HepG2 (cell line): ENCODE data around the gene RRBP1. TPM values are rescaled to one million over a fixed set of nuclear protein-coding genes. Genes with fewer than 3 reads are reported as not detected.

Experiments
- ATAC-seq: fragments of 200-7000 bp; cut with Tn5 transposase; 3 replicates; pipeline ENCODE4 v1.9.1; 2020; ENCODE audit warnings: mild to moderate bottlenecking, moderate library complexity
- BruUV-seq: library from RNA; stranded (reverse); fragments of 400-500 nt; replicated peaks from 2 replicates; lab custom pipeline; 2021; lab: Mats Ljungman, UMichigan
- CTCF ChIA-PET: fragments of 300-600 bp; formaldehyde crosslinking; extraction: SDS; loops from one replicate; lab custom pipeline; 2021; ENCODE audit warnings: low total read pairs, inconsistent platforms, low intra/inter-chr PET ratio; lab: Yijun Ruan, JAX
- POLR2A ChIA-PET: fragments of 350-600 bp; sonication (Branson Sonifier 250); formaldehyde crosslinking; loops from one replicate; lab custom pipeline; 2020; ENCODE audit warnings: antibody characterized with exemption, inconsistent platforms; lab: Yijun Ruan, JAX
- DNase-seq: peaks from one replicate; pipeline ENCODE4 v3.0.0-alpha.2; 2015; ENCODE audit warnings: low spot score
- FAIRE-seq: peaks from 3 replicates; lab custom pipeline; 2011; peaks lifted over from hg19 to GRCh38; lab: Jason Lieb, UNC
- H2AFZ ChIP-seq: one replicate; pipeline ENCODE4 v1.6.1; 2011; ENCODE audit warnings: low read length, inconsistent platforms
- H3K27ac ChIP-seq: fragments of 300-600 bp; 3 replicates; pipeline ENCODE4 v1.8.0; 2011; ENCODE audit warnings: mixed run types, mild to moderate bottlenecking, mixed read lengths, low read length, inconsistent platforms; ENCODE audit not compliant: insufficient read depth; ENCODE audit errors: extremely low read length
- H3K27me3 ChIP-seq, 2 experiments: fragments of 200-600 bp in 1 of 2; 2 replicates in 1 of 2; 3 replicates in 1 of 2; pipeline versions ENCODE4 v1.6.0 to v1.8.0; 2011; ENCODE audit warnings: low read length in 2 of 2, mild to moderate bottlenecking in 2 of 2, moderate library complexity in 2 of 2, inconsistent platforms in 1 of 2; ENCODE audit not compliant: insufficient read depth in 2 of 2, control insufficient read depth in 1 of 2
- H3K36me3 ChIP-seq, 2 experiments: fragments of 200-600 bp in 1 of 2; replicated peaks in 1 of 2; 2 replicates in 1 of 2; 3 replicates in 1 of 2; pipeline versions ENCODE4 v1.5.1 to v1.8.0; 2011; ENCODE audit warnings: low read length in 2 of 2, inconsistent platforms in 1 of 2; ENCODE audit not compliant: insufficient read depth in 2 of 2, control insufficient read depth in 1 of 2
- H3K4me1 ChIP-seq: 2 replicates; pipeline ENCODE4 v1.5.1; 2012; ENCODE audit warnings: low read length, inconsistent platforms; ENCODE audit not compliant: insufficient read depth
- H3K4me2 ChIP-seq: 2 replicates; pipeline ENCODE4 v1.6.0; 2011; ENCODE audit warnings: low read depth, low read length, inconsistent platforms
- H3K4me3 ChIP-seq, 3 experiments: fragments of 200-600 bp in 1 of 3; sonication (generic), shearing (Covaris generic) in 1 of 3; replicated peaks in 1 of 3; 2 replicates each; pipeline ENCODE4 v1.5.1; 2011 to 2016; ENCODE audit warnings: low read length in 3 of 3, inconsistent platforms in 2 of 3, low read depth in 2 of 3, mild to moderate bottlenecking in 2 of 3, control low read depth in 1 of 3, mixed read lengths in 1 of 3; ENCODE audit not compliant: insufficient read depth in 1 of 3
- H3K79me2 ChIP-seq: one replicate; pipeline ENCODE4 v1.6.1; 2011; ENCODE audit warnings: low read length, inconsistent platforms; ENCODE audit not compliant: insufficient read depth
- H3K9ac ChIP-seq: 2 replicates; pipeline ENCODE4 v1.6.0; 2011; ENCODE audit warnings: mild to moderate bottlenecking, low read depth, low read length, inconsistent platforms; ENCODE audit not compliant: insufficient read depth
- H3K9me3 ChIP-seq: 2 replicates; pipeline ENCODE4 v1.5.1; 2012; ENCODE audit warnings: mild to moderate bottlenecking, low read length
- H4K20me1 ChIP-seq: 2 replicates; pipeline ENCODE4 v1.6.0; 2011; ENCODE audit warnings: inconsistent platforms, mild to moderate bottlenecking, low read length, moderate library complexity; ENCODE audit not compliant: insufficient read depth
- AGO2 ChIP-seq: fragments of 200-400 bp; formaldehyde crosslinking; optimal IDR thresholded peaks from 2 replicates; pipeline ENCODE3; 2017; ENCODE audit warnings: mild to moderate bottlenecking, low read depth, low read length, moderate library complexity
- ASH2L ChIP-seq: fragments of 300-600, 200-600 bp; sonication (generic); IDR thresholded peaks from 2 replicates; pipeline ENCODE4 v1.7.0; 2017; ENCODE audit warnings: low read depth, mild to moderate bottlenecking, moderate library complexity, mixed read lengths, low read length; ENCODE audit not compliant: insufficient read length
- ATF7 ChIP-seq, 2 experiments: fragments of 450-650 bp in 1 of 2; sonication (generic) in 1 of 2; formaldehyde crosslinking in 1 of 2; IDR thresholded peaks; 2 replicates each; pipeline versions ENCODE4 v1.4.0 to v1.6.1; 2016 to 2020; ENCODE audit warnings: antibody characterized with exemption in 1 of 2, mild to moderate bottlenecking in 1 of 2, missing genetic modification reagents in 1 of 2
- HNRNPL ChIP-seq: fragments of 200-400 bp; formaldehyde crosslinking; IDR thresholded peaks from 2 replicates; pipeline ENCODE4 v1.6.1; 2017; ENCODE audit warnings: mild to moderate bottlenecking, low read depth, low read length
- MATR3 ChIP-seq: sonication (generic); formaldehyde crosslinking; IDR thresholded peaks from 2 replicates; pipeline ENCODE4 v1.4.0; 2020; ENCODE audit warnings: missing genetic modification reagents
- MTA1 ChIP-seq: sonication (generic); formaldehyde crosslinking; IDR thresholded peaks from 2 replicates; pipeline ENCODE4 v1.4.0; 2020; ENCODE audit warnings: missing genetic modification reagents, mild to moderate bottlenecking, borderline replicate concordance
- MXD1 ChIP-seq: sonication (generic); formaldehyde crosslinking; IDR thresholded peaks from 2 replicates; pipeline ENCODE4 v1.4.0; 2020; ENCODE audit warnings: mild to moderate bottlenecking, missing genetic modification reagents
- NFAT5 ChIP-seq: sonication (generic); formaldehyde crosslinking; IDR thresholded peaks from 2 replicates; pipeline ENCODE4 v1.4.0; 2020; ENCODE audit warnings: missing genetic modification reagents
- PAF1 ChIP-seq: IDR thresholded peaks from 2 replicates; pipeline ENCODE4 v1.6.1; 2016; ENCODE audit warnings: missing genetic modification reagents, missing compliant biosample characterization
- POLR2AphosphoS2 ChIP-seq: IDR thresholded peaks from 2 replicates; pipeline ENCODE4 v1.6.1; 2011; ENCODE audit warnings: low read depth, low read length, improper control_type of control experiment
- RBM22 ChIP-seq: fragments of 200-400 bp; formaldehyde crosslinking; optimal IDR thresholded peaks from 2 replicates; pipeline ENCODE3; 2017; ENCODE audit warnings: mild to moderate bottlenecking, low read length, moderate library complexity
- XRCC5 ChIP-seq: fragments of 200-400 bp; formaldehyde crosslinking; optimal IDR thresholded peaks from 2 replicates; pipeline ENCODE3; 2017; ENCODE audit warnings: mild to moderate bottlenecking, low read length
- ZNF235 ChIP-seq: sonication (generic); formaldehyde crosslinking; IDR thresholded peaks from 2 replicates; pipeline ENCODE4 v1.8.1; 2023; ENCODE audit warnings: mild to moderate bottlenecking, missing genetic modification reagents, borderline replicate concordance
- ZNF276 ChIP-seq: sonication (generic); formaldehyde crosslinking; IDR thresholded peaks from 2 replicates; pipeline ENCODE4 v1.4.0; 2020; ENCODE audit warnings: mild to moderate bottlenecking, low read depth, missing genetic modification reagents
- ZNF746 ChIP-seq: sonication (generic); formaldehyde crosslinking; IDR thresholded peaks from 2 replicates; pipeline ENCODE4 v1.8.0; 2022; ENCODE audit warnings: mild to moderate bottlenecking, missing genetic modification reagents
- WGBS: methylation state at CpG from one replicate; pipeline ENCODE4 v1.1.6; 2017; ENCODE audit warnings: low lambda C conversion rate; 5-methylcytosine and 5-hydroxymethylcytosine counted together
- in situ Hi-C: cut with HindIII; loops from 2 replicates; pipeline ENCODE4 v1.10.0; 2017; ENCODE audit warnings: low pct_unique_long_range_greater_than_20kb; ENCODE audit not compliant: extremely low pct_ligation_motif_present
- intact Hi-C: fragments of 100-400 bp; cut with micrococcal nuclease; formaldehyde crosslinking; loops from one replicate; pipeline ENCODE4 v1.10.0; 2022; ENCODE audit not compliant: unreplicated experiment
- polyA plus RNA-seq, 8 experiments: library from polyadenylated mRNA; depleted of rRNA in 3 of 8; stranded (reverse) in 7 of 8; unstranded in 1 of 8; fragments of >200 nt; fragmentation: Illumina TruSeq in 4 of 8; extraction: Trizol in 4 of 8; gene quantifications; 2 replicates each; pipeline versions ENCODE4 v1.2.1 to v1.2.3, GENCODE V29; 2011 to 2016; ENCODE audit warnings: low read depth in 4 of 8, missing spikeins in 1 of 8, mixed read lengths in 1 of 8; ENCODE audit not compliant: insufficient read depth in 1 of 8
- total RNA-seq, 5 experiments: library from RNA; depleted of rRNA; stranded (reverse); fragments of >200 nt; fragmentation: Illumina TruSeq; extraction: Trizol; gene quantifications; 2 replicates each; pipeline ENCODE4 v1.2.3, GENCODE V29; 2016; ENCODE audit warnings: low read depth in 1 of 5

RRBP1 gene
- total and polyA plus RNA-seq, 2 of the 13 experiments (the other 11 are each of a cell fraction or from before 2014, with no cell fraction given) = 150 to 222 TPM

GRCh38 chr20:17642404-17643269, 39.4 kb downstream of the RRBP1 start:
- Histone ChIP-seq H3K4me3 (no peak overlapping the region), H3K27ac (no peak overlapping the region), H3K4me2 (no peak overlapping the region), H3K9me3 (no peaks in the 10 kb centered on the region), H3K27me3 (no peaks in the 10 kb centered on the region), H3K9ac (no peak overlapping the region), H4K20me1 (peaks cover 89% of the 10 kb centered on the region), H3K79me2 (peaks cover 68% of the 10 kb centered on the region), H3K4me1 (peaks cover 22% of the 10 kb centered on the region), H2AFZ (no peak overlapping the region), H3K36me3 (peaks cover 64 to 92% of the 10 kb centered on the region in 2 experiments)
- intact Hi-C loops = no loop called here
- in situ Hi-C loops = no loop called here
- POLR2A ChIA-PET = interaction anchor here (1.2 kb wide), 1 partner anchor 73 kb away, joined by 3 read pairs; the partner anchor contains the start of gene DSTN
- BruUV-seq = no TSS peak
- DNase-seq (no peak), ATAC-seq (no peak), FAIRE-seq (no peak)
- CTCF ChIA-PET = no interaction called here
- 97% methylated on average over 19 of the region's 19 CpGs for WGBS
- TF ChIP-seq POLR2AphosphoS2 = no peak
- TF ChIP-seq PAF1 (CRISPR knock-in tag) = peak; percentile 15; the same call in 1 of the 2 replicates
- no peak for TF ChIP-seq ZNF235
- peak; percentile 50; the same call in 1 of the 2 replicates for TF ChIP-seq HNRNPL
- TF ChIP-seq ASH2L = no peak
- TF ChIP-seq MTA1 = 0 out of 2 replicates have a peak, but pooled peaks have one; percentile 43
- TF ChIP-seq MATR3 (CRISPR knock-in tag) = no peak
- TF ChIP-seq AGO2 = peak; percentile 89
- TF ChIP-seq MXD1 (CRISPR knock-in tag) = 0 out of 2 replicates have a peak, but pooled peaks have one; percentile 46
- peak; percentile 11 for TF ChIP-seq XRCC5
- no peak for TF ChIP-seq ATF7 (IDR thresholded peaks at IDR 0.05)
- peak; percentile 69; the same call in 1 of the 2 replicates for TF ChIP-seq ATF7 (CRISPR knock-in tag; IDR thresholded peaks at IDR 0.05)
- 0 out of 2 replicates have a peak, but pooled peaks have one; percentile 0 for TF ChIP-seq NFAT5 (CRISPR knock-in tag)
- TF ChIP-seq RBM22 = peak; percentile 48
- TF ChIP-seq ZNF276 (CRISPR knock-in tag) = 0 out of 2 replicates have a peak, but pooled peaks have one; percentile 13
- TF ChIP-seq ZNF746 (CRISPR knock-in tag) = 0 out of 2 replicates have a peak, but pooled peaks have one; percentile 48
